ENCODE measurements around the gene LNPK. TPM values are rescaled to one million over a fixed set of nuclear protein-coding genes. Genes with fewer than 3 reads are reported as not detected.

Gene LNPK
- total and polyA plus RNA-seq, 9 of the 15 experiments (the other 6 are each of a cell fraction or from before 2014, with no cell fraction given): 6.4 to 40.4 (median 21.3) TPM

- TF ChIP-seq ATF3 (IDR thresholded peaks at IDR 0.05) (peak; percentile 68; the same call in 1 of the 2 replicates), ATF3 (CRISPR knock-in tag; conservative IDR thresholded peaks at IDR 0.05) (no peak), U2AF1 (optimal IDR thresholded peaks at IDR 0.05; ENCODE audit: low read depth, low read length) (no peak), ETS1 (conservative IDR thresholded peaks at IDR 0.05; ENCODE audit: control insufficient read depth, low read depth, low read length) (no peak), SMARCE1 (IDR thresholded peaks at IDR 0.05) (peak; percentile 60), ADNP (tag; IDR thresholded peaks at IDR 0.05) (no peak), CREM (IDR thresholded peaks at IDR 0.05; ENCODE audit: low read depth) (0 out of 2 replicates have a peak, but pooled peaks have one; percentile 33), SRF (CRISPR knock-in tag; IDR thresholded peaks at IDR 0.05) (no peak; a peak in 1 of 4 replicates), NR4A1 (CRISPR knock-in tag; IDR thresholded peaks at IDR 0.05) (no peak), NR4A1 (tag; IDR thresholded peaks at IDR 0.05) (0 out of 2 replicates have a peak, but pooled peaks have one; percentile 24), CTCF (IDR thresholded peaks at IDR 0.05 in 2 of 3, conservative IDR thresholded peaks at IDR 0.05 in 1 of 3; ENCODE audit: insufficient read depth in 2 of 3, low read depth in 1 of 3, low read length in 3 of 3) (no peak), SNRNP70 (optimal IDR thresholded peaks at IDR 0.05; ENCODE audit: low read depth, low read length) (no peak), ZNF639 (CRISPR knock-in tag; conservative IDR thresholded peaks at IDR 0.05 in 1 of 2, IDR thresholded peaks at IDR 0.05 in 1 of 2) (no peak), MBD1 (CRISPR knock-in tag; IDR thresholded peaks at IDR 0.05) (no peak), LARP7 (IDR thresholded peaks at IDR 0.05) (no peak), ZNF134 (CRISPR knock-in tag; conservative IDR thresholded peaks at IDR 0.05) (no peak), FOXJ3 (CRISPR knock-in tag; IDR thresholded peaks at IDR 0.05) (no peak), ZKSCAN8 (CRISPR knock-in tag; IDR thresholded peaks at IDR 0.05) (no peak), ZNF76 (CRISPR knock-in tag; IDR thresholded peaks at IDR 0.05; ENCODE audit: borderline replicate concordance) (no peak), FOSL1 (tag; conservative IDR thresholded peaks at IDR 0.05) (peak; percentile 73)
These were observed 16.6 kb upstream of the LNPK start (continued) for GRCh38 chr2:176018708-176019107.

All from K562 (cell line).